NCI-H2081 (cell line): ENCODE results near the gene DKK3.

ENCODE experiments used
- DNase-seq, 2 experiments: peaks; one replicate each; lab custom pipeline; 2025; lab: John Stamatoyannopoulos, UW

DKK3 gene

GRCh38 chr11:11981840-11982239 lies 26.6 kb downstream of the DKK3 start:
- DNase-seq = no peak

GRCh38 chr11:11981364-11981763 lies 27.1 kb downstream of the DKK3 start:
- no peak for DNase-seq

DNA sequence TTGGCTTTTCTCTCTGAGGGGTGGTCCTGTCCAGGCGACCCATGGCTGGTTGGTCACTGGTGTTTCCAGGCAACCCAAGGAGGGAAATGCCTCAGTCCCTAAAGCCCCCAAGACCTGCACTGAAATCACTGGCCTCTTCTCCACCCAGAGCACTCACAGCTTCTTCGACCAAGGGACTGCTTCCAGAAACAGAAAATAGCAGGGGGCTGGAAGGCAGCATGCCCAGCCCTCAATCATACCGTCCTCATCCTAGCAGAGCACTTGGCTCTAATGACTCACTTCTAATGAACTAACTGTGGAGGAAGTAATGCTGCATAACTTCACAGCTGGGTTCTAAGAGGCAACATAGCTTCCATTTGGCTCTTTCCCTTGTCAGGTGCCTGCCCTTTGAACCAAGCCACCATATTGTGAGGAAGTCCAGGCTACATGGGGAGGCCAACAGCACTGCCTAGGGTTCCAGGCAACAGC lies 27.6 kb downstream of the DKK3 start:
- DNase-seq = no peak

GRCh38 chr11:11980200-11980599 lies 28.2 kb downstream of the DKK3 start:
- DNase-seq = no peak

GRCh38 chr11:11979488-11980117 lies 28.8 kb downstream of the DKK3 start:
- no peak for DNase-seq

DNA sequence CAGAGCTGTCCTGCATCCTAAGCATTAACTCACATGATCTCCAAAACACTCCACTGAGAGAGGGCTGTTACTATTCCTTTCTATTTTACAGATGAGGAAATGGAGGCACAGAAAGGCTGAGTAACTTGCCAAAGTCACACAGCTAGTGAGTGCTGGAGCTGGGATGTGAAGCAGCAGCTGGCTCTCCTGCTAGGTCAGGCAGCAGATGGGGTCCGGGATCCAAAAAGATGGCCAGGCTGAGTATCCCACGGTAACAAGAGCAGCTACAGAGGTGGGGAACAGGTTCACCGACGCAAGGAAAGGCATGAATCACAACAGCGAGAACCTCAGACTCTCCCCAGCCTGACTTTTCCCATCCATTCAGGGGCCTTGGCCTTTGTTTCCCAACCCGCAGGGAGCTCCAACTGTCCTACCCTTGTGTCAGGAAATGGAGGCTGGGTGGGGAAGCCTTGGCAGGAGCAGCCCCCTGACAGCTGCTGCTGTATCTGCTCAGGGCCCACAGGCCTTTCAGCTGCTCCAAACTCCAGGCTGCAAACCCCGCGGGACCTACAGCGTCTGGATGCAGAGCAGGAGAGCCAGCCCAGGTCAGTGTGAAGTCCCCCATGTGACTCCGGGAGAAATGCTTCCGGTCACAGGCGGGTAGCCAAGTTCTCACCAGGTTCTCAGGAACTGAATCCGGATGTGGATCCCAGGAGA lies 29.5 kb downstream of the DKK3 start:
- DNase-seq = peak; percentile 38 to 44

DNA sequence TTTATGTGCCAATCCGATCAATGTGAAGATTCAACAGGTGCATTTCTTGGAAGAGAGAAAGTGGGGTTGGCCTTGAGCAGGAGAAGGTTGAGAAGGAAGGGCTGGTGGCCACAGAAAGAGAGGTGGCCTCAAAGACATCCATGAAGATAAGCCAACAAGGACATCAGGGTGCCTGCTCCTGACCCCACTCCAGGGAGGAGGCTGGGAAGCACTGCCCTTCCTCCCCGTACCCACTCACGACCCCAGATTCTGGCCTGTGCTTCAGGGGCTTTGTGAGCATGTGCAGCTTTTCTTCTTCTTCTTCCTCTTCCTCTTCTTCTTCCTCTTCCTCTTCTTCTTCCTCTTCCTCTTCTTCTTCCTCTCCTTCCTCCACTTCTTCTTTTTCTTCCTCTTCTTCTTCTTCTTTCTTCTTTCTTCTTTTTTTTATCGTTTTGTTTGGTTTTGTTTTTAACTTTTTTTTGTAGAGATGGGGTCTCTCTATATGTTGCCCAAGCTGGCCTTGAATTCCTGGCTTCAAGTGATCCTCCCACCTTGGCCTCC lies 30.3 kb downstream of the DKK3 start:
- no peak for DNase-seq

GRCh38 chr11:11977206-11977938 lies 31.1 kb downstream of the DKK3 start:
- no peak for DNase-seq

- DNase-seq = no peak
Observed at GRCh38 chr11:11976481-11977127, 31.8 kb downstream of the DKK3 start.

DNA sequence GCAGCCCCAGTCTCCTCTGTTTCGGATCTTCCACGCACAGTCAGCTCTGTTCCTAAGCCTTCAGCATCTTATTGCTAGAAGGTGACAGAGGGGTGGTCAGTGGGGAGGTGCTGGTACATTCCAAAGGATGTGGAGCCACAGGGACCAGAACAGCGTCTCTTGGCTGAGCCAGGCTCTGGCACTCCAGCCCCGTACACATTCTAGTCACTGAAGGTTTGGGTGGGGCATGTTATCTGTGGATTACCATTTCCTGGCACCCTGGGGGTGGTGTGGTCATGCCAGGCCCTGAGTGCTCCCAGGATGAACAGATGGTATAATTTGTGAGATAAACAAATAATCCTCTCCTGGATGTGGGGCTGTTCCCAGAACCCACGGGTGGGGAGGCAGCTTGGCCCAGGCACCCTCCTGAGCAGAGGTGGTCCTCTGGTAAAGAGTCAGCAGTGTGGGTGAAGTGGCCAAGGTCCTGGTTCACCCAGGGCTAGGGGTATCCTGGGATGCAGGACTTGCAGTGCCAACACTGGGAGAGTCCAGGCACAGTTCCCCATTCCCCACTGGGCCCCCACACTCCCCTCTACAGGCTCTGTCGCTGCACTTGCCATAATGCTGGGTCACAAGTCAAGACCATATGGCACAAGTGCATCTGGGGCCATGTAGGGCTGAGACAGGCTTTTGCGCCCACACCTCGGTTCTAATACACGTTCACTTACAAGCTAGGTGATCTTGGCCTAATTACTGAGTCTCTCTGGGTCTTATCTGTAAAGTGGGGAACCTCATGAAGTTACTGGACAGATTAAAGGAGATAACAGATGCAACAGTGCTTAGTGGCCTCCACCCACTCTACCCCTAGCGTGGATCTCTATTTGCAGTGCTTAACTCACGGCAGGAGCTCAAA lies 33.0 kb downstream of the DKK3 start:
- peak in 1 of 2 experiments; percentile 54 for DNase-seq

DNA sequence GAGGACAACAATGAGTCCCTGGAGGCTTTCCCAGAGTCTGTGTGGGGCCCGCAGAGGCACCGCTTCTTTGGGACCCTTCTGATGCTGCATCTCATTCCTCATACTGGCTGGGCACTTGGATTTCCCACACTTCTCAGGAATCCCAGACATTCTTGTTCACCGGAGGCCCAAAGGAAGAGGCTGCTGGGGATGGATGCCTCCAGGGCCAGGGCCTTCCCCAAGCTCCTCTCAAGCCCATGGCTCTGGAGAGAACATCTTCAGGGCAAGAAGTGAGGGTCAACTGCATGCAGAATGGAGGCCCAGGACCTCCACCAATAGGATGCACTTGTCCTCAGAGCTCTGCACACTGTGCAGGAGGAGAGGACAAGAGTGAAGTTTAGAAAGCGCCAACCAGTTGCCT lies 34.6 kb downstream of the DKK3 start:
- no peak for DNase-seq

GRCh38 chr11:11973361-11973800 lies 35.0 kb downstream of the DKK3 start:
- DNase-seq = no peak

DNA sequence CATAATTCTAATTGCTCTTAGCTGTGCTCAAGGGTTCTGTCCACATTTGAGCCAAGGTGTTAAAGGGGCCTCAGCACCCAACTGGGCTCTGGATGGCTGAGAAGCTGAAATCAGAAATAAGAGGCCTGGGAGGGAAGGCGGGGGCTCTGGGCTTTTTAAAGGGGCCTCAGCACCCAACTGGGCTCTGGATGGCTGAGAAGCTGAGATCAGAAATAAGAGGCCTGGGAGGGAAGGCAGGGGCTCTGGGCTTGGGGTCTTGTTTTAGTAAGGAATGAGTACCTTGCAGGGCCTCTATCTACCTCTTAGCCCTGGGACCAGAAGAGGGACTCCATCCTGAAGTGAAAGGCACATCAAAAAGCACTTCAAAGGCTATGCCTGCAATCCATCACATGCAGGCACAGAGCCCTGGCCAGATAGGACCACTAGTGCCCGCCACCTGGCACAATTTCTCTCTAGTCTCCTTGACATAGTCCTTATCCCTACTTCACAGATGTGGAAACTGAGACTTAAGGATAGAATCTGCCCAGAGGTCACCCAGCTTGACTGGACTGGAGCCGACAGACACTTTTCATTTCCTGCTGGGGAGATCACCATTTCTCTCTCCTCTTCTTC lies 35.6 kb downstream of the DKK3 start:
- no peak for DNase-seq

DNA sequence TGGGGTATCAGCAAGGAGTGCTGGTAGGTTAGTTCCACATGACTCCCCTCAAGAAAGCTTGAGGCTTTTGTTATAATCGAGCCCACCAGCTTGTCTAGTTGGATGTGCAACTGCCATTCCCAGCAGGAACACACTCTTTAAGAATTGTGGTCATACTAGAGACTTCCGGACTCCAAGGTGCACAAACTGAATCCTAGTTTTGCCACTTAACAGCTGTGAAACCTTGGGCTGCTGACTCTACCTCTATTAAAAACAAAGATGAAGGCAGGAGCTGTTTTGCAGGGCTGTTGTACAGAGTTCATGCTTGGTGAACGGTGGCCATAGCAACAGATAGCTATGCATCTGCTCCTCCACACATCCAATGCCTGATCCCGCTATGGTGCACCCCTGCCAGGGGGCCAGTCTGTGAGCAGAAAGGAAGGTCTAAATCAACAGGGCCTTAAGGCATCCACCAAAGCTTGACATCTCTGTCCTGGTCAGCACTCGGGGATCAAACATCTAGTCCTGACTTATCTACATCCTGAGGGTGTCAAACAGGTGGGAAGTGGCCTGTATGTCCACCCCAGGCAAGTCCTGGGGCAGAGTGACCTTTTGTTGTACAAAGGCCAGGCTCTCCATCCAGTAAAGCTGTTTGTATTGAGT lies 36.4 kb downstream of the DKK3 start:
- no peak for DNase-seq

DNA sequence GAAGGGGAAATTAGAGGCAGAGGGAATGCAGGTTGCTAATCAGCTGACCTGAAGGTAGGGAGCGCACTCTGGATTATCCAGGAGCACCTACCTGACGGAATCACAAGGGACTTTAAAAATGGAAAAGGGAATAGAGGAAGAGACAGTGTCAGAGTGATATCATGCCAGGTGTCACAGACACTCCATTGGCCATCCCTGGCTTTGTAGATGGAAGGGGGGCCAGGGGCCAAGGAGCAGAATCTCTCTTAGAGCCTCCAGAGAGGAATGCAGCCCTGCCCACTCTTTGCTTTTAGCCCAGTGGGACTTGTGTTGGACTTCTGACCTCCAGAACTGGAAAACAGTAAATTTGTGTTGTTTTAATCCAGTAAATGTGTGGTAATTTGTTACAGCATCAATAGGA lies 37.9 kb downstream of the DKK3 start:
- no peak for DNase-seq

DNA sequence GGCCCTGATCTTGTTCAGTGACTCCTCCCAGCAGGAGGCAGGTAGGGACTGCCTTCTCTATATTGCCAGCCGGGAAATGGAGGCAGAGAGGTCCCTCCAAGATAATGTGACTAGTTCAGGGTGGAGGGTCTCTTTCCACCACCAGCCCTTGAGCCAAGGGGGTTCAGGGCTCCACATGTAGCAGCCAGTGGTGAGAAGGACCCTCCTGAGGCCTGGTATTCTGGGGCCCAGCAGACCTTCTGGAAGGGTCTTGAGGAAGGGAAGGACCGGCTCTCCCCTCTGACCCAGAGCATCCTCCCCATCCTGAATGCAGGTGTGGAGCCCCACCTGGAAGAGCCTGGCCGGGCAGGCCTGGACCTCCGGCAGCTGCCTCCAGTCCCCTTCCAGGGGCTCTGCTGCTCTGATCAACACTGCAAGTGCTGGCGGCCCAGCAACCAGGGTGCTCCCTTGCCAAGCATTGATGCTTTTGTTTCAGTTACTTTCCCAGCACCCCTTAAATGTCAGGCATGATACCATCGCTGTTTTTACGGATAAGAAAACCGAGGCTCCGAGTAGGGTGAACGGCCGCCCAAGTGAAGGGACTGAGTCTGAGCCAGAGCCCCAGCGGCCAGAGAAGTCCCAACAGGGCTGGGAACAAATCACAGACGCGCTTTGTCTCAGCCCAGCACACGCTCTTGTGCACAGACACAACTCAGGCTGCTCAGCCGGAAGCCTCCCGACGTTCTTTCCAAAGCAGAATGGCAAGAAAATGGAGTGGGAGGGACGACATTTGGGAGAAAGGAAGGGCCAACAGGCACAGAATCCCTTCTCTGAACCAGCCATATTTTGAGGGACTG lies 38.8 kb downstream of the DKK3 start:
- no peak for DNase-seq

- DNase-seq = no peak
Observed at GRCh38 chr11:11968511-11969280, 39.7 kb downstream of the DKK3 start.

DNA sequence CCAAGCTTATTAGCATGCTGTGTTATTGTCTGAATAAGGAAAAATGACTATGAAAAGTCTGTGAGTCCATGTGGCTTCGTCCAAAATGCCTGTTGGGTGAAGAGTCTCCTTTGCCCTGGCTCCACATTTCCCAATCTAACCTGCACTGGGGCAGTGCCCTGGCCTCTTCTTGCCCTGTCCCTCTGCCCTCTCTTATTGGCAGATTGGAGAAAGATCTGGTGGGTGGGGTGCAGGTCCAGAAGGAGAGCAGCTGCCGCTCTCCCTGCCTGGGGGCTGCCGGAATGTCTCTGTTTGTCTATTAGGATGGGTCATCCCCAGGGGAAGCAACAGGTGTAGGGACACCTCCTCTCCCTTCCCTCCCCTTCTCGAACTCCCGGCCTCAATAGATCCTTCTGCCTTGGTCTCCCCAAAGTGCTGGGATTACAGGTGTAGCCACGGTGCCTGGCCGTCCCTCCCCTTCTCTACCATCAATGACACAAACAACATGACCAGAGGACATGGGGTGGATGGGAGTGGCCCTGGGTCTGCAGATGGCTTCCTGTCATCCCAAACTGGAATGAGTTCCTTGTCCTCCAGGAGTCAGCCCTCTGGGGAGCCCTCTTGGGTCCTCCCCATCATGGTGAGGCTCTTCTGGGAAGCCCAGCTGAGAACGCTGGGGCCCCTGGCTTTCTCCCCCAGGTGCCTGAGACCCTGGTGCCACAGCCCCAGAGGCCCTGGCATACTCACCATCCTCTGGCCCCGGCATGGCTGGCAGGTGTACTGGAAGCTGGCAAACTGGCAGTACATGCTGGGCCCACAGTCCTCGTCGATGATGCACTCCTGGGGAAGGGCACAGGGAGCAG lies 40.5 kb downstream of the DKK3 start:
- no peak for DNase-seq
